Measurements from ENCODE around the gene SLC25A5.
"Not testable (repeated sequence)": the region's sequence is repeated elsewhere in the genome, so short reads cannot be mapped to it uniquely, and the experiment has no call there.

DNA sequence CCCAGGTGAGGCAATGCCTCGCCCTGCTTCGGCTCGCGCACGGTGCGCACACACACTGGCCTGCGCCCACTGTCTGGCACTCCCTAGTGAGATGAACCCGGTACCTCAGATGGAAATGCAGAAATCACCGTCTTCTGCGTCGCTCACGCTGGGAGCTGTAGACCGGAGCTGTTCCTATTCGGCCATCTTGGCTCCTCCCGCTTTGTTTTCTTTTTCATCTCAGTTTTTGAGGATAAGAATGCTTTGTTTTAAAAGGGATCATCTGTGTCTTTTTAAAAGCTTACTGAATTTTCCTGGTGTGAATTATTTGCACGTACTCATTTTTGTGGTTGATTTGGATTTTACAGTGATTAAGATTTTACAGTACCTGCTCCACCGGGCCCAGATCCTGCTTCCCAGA, 26.9 kb upstream of the SLC25A5 start:
- TF ChIP-seq, protein P1, sequence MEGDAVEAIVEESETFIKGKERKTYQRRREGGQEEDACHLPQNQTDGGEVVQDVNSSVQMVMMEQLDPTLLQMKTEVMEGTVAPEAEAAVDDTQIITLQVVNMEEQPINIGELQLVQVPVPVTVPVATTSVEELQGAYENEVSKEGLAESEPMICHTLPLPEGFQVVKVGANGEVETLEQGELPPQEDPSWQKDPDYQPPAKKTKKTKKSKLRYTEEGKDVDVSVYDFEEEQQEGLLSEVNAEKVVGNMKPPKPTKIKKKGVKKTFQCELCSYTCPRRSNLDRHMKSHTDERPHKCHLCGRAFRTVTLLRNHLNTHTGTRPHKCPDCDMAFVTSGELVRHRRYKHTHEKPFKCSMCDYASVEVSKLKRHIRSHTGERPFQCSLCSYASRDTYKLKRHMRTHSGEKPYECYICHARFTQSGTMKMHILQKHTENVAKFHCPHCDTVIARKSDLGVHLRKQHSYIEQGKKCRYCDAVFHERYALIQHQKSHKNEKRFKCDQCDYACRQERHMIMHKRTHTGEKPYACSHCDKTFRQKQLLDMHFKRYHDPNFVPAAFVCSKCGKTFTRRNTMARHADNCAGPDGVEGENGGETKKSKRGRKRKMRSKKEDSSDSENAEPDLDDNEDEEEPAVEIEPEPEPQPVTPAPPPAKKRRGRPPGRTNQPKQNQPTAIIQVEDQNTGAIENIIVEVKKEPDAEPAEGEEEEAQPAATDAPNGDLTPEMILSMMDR (tag by site-specific recombination; IDR thresholded peaks at IDR 0.05), result not testable (repeated sequence)
- TF ChIP-seq ZSCAN23, ZSCAN30 (tag by site-specific recombination; IDR thresholded peaks at IDR 0.05): not testable (repeated sequence)
- TF ChIP-seq, protein P2, sequence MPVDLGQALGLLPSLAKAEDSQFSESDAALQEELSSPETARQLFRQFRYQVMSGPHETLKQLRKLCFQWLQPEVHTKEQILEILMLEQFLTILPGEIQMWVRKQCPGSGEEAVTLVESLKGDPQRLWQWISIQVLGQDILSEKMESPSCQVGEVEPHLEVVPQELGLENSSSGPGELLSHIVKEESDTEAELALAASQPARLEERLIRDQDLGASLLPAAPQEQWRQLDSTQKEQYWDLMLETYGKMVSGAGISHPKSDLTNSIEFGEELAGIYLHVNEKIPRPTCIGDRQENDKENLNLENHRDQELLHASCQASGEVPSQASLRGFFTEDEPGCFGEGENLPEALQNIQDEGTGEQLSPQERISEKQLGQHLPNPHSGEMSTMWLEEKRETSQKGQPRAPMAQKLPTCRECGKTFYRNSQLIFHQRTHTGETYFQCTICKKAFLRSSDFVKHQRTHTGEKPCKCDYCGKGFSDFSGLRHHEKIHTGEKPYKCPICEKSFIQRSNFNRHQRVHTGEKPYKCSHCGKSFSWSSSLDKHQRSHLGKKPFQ (tag by site-specific recombination; IDR thresholded peaks at IDR 0.05), result not testable (repeated sequence)
- TF ChIP-seq, protein P3, sequence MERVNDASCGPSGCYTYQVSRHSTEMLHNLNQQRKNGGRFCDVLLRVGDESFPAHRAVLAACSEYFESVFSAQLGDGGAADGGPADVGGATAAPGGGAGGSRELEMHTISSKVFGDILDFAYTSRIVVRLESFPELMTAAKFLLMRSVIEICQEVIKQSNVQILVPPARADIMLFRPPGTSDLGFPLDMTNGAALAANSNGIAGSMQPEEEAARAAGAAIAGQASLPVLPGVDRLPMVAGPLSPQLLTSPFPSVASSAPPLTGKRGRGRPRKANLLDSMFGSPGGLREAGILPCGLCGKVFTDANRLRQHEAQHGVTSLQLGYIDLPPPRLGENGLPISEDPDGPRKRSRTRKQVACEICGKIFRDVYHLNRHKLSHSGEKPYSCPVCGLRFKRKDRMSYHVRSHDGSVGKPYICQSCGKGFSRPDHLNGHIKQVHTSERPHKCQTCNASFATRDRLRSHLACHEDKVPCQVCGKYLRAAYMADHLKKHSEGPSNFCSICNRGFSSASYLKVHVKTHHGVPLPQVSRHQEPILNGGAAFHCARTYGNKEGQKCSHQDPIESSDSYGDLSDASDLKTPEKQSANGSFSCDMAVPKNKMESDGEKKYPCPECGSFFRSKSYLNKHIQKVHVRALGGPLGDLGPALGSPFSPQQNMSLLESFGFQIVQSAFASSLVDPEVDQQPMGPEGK (tag by site-specific recombination; IDR thresholded peaks at IDR 0.05), result not testable (repeated sequence)
- TF ChIP-seq, protein P4, sequence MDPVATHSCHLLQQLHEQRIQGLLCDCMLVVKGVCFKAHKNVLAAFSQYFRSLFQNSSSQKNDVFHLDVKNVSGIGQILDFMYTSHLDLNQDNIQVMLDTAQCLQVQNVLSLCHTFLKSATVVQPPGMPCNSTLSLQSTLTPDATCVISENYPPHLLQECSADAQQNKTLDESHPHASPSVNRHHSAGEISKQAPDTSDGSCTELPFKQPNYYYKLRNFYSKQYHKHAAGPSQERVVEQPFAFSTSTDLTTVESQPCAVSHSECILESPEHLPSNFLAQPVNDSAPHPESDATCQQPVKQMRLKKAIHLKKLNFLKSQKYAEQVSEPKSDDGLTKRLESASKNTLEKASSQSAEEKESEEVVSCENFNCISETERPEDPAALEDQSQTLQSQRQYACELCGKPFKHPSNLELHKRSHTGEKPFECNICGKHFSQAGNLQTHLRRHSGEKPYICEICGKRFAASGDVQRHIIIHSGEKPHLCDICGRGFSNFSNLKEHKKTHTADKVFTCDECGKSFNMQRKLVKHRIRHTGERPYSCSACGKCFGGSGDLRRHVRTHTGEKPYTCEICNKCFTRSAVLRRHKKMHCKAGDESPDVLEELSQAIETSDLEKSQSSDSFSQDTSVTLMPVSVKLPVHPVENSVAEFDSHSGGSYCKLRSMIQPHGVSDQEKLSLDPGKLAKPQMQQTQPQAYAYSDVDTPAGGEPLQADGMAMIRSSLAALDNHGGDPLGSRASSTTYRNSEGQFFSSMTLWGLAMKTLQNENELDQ (tag by site-specific recombination; IDR thresholded peaks at IDR 0.05; ENCODE audit: low read depth), result not testable (repeated sequence)

Data from HEK293 (cell line).